Lower leg skin (tissue), 3 donors: ENCODE results near the gene MRPL39.

ENCODE experiments used
- POLR2A ChIP-seq, 2 donors: fragments of 450-650 bp; IDR thresholded peaks; one replicate each; pipeline ENCODE4 v1.6.1; 2016 to 2017; ENCODE audit warnings: antibody characterized with exemption in 2 of 2, mild to moderate bottlenecking in 1 of 2, moderate library complexity in 1 of 2
- TF ChIP-seq, protein P1 (sequence below), 3 donors: fragments of 450-650 bp; IDR thresholded peaks; one replicate each; pipeline ENCODE4 v1.5.1; 2016; ENCODE audit warnings: antibody characterized with exemption in 3 of 3, mild to moderate bottlenecking in 3 of 3, moderate library complexity in 2 of 3

DNA sequence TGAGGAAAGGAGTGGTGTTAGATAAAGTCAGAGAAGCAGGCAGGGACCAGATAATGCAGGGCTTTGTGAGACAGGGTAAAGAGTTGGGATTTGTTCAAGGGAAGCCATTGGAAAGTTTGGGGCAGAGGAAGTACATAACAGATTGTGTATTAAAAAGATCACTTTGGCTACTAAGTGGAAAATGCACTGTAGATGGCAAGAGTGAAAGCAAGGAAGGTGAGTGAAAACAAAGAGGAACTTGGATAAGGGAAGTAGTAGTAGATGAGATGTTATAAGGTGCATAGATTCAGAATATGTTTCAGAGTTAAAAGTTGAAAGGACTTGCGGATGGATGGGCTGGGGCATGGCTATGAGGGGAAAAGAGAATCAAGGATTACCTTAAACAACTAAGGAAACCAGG is 17.4 kb downstream of the MRPL39 start:
- TF ChIP-seq POLR2A (IDR thresholded peaks at IDR 0.05) = no peak
- TF ChIP-seq, protein P1, sequence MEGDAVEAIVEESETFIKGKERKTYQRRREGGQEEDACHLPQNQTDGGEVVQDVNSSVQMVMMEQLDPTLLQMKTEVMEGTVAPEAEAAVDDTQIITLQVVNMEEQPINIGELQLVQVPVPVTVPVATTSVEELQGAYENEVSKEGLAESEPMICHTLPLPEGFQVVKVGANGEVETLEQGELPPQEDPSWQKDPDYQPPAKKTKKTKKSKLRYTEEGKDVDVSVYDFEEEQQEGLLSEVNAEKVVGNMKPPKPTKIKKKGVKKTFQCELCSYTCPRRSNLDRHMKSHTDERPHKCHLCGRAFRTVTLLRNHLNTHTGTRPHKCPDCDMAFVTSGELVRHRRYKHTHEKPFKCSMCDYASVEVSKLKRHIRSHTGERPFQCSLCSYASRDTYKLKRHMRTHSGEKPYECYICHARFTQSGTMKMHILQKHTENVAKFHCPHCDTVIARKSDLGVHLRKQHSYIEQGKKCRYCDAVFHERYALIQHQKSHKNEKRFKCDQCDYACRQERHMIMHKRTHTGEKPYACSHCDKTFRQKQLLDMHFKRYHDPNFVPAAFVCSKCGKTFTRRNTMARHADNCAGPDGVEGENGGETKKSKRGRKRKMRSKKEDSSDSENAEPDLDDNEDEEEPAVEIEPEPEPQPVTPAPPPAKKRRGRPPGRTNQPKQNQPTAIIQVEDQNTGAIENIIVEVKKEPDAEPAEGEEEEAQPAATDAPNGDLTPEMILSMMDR (IDR thresholded peaks at IDR 0.05) = no peak
